ENCODE measurements around the gene COL13A1.

The COL13A1 gene

GRCh38 chr10:69767793-69768192 is 33.9 kb upstream of the COL13A1 start:
- DNase-seq (ENCODE audit: low read depth, low spot score), result no peak
- no peaks in the 10 kb centered on the region for H3K27me3 ChIP-seq (ENCODE audit: control insufficient read depth, insufficient read depth, low read length)
- no peaks in the 10 kb centered on the region for H3K36me3 ChIP-seq (ENCODE audit: control insufficient read depth, insufficient read depth, low read length)
- peaks cover 8% of the 10 kb centered on the region for H3K4me1 ChIP-seq (ENCODE audit: control insufficient read depth, insufficient read depth, low read length)
- H3K4me3 ChIP-seq (ENCODE audit: low read length), result no peak overlapping the region
- no peaks in the 10 kb centered on the region for H3K9me3 ChIP-seq (ENCODE audit: control insufficient read depth, insufficient read depth, low read length)
- no CpG with 5 or more reads among the region's 4 CpGs for WGBS (ENCODE audit: insufficient coverage, insufficient read length)
- no peak overlapping the region for H3K27ac ChIP-seq (ENCODE audit: low read length)

- Histone ChIP-seq H3K9me3 (ENCODE audit: control insufficient read depth, insufficient read depth, low read length) (no peaks in the 10 kb centered on the region), H3K27ac (ENCODE audit: low read length) (no peak overlapping the region), H3K4me3 (ENCODE audit: low read length) (no peak overlapping the region), H3K4me1 (ENCODE audit: control insufficient read depth, insufficient read depth, low read length) (peaks cover 8% of the 10 kb centered on the region), H3K36me3 (ENCODE audit: control insufficient read depth, insufficient read depth, low read length) (no peaks in the 10 kb centered on the region), H3K27me3 (ENCODE audit: control insufficient read depth, insufficient read depth, low read length) (no peaks in the 10 kb centered on the region)
- DNase-seq (ENCODE audit: low read depth, low spot score), result no peak
- WGBS (ENCODE audit: insufficient coverage, insufficient read length), result no CpG with 5 or more reads among the region's 5 CpGs
Observed at GRCh38 chr10:69768386-69768785, 33.3 kb upstream of the COL13A1 start.

GRCh38 chr10:69769395-69769992 is 32.2 kb upstream of the COL13A1 start:
- Histone ChIP-seq H3K4me3 (ENCODE audit: low read length) (no peak overlapping the region), H3K36me3 (ENCODE audit: control insufficient read depth, insufficient read depth, low read length) (no peaks in the 10 kb centered on the region), H3K27me3 (ENCODE audit: control insufficient read depth, insufficient read depth, low read length) (no peaks in the 10 kb centered on the region), H3K27ac (ENCODE audit: low read length) (no peak overlapping the region), H3K9me3 (ENCODE audit: control insufficient read depth, insufficient read depth, low read length) (no peaks in the 10 kb centered on the region), H3K4me1 (ENCODE audit: control insufficient read depth, insufficient read depth, low read length) (peaks cover 8% of the 10 kb centered on the region)
- DNase-seq (ENCODE audit: low read depth, low spot score), result no peak
- no CpG with 5 or more reads among the region's 10 CpGs for WGBS (ENCODE audit: insufficient coverage, insufficient read length)

- H3K9me3 ChIP-seq (ENCODE audit: control insufficient read depth, insufficient read depth, low read length), result no peaks in the 10 kb centered on the region
- H3K4me1 ChIP-seq (ENCODE audit: control insufficient read depth, insufficient read depth, low read length), result peaks cover 8% of the 10 kb centered on the region
- no peak overlapping the region for H3K4me3 ChIP-seq (ENCODE audit: low read length)
- no peak overlapping the region for H3K27ac ChIP-seq (ENCODE audit: low read length)
- no peak for DNase-seq (ENCODE audit: low read depth, low spot score)
- H3K36me3 ChIP-seq (ENCODE audit: control insufficient read depth, insufficient read depth, low read length), result no peaks in the 10 kb centered on the region
- WGBS (ENCODE audit: insufficient coverage, insufficient read length), result no CpG with 5 or more reads among the region's 8 CpGs
- no peaks in the 10 kb centered on the region for H3K27me3 ChIP-seq (ENCODE audit: control insufficient read depth, insufficient read depth, low read length)
Observed at GRCh38 chr10:69772933-69773704, 28.6 kb upstream of the COL13A1 start.

GRCh38 chr10:69774596-69774995 is 27.1 kb upstream of the COL13A1 start:
- Histone ChIP-seq H3K9me3 (ENCODE audit: control insufficient read depth, insufficient read depth, low read length) (no peaks in the 10 kb centered on the region), H3K27me3 (ENCODE audit: control insufficient read depth, insufficient read depth, low read length) (no peaks in the 10 kb centered on the region), H3K27ac (ENCODE audit: low read length) (no peak overlapping the region), H3K4me1 (ENCODE audit: control insufficient read depth, insufficient read depth, low read length) (peaks cover 2% of the 10 kb centered on the region; the same call in 1 of the 2 replicates), H3K4me3 (ENCODE audit: low read length) (no peak overlapping the region), H3K36me3 (ENCODE audit: control insufficient read depth, insufficient read depth, low read length) (no peaks in the 10 kb centered on the region)
- no peak for DNase-seq (ENCODE audit: low read depth, low spot score)
- WGBS (ENCODE audit: insufficient coverage, insufficient read length), result no CpG with 5 or more reads among the region's 2 CpGs

GRCh38 chr10:69780077-69780476 is 21.6 kb upstream of the COL13A1 start:
- H3K4me1 ChIP-seq (ENCODE audit: control insufficient read depth, insufficient read depth, low read length), result no peaks in the 10 kb centered on the region
- H3K4me3 ChIP-seq (ENCODE audit: low read length), result no peak overlapping the region
- no peaks in the 10 kb centered on the region for H3K27me3 ChIP-seq (ENCODE audit: control insufficient read depth, insufficient read depth, low read length)
- no peak overlapping the region for H3K27ac ChIP-seq (ENCODE audit: low read length)
- H3K9me3 ChIP-seq (ENCODE audit: control insufficient read depth, insufficient read depth, low read length), result no peaks in the 10 kb centered on the region
- WGBS (ENCODE audit: insufficient coverage, insufficient read length), result no CpG with 5 or more reads among the region's 5 CpGs
- no peak for DNase-seq (ENCODE audit: low read depth, low spot score)
- H3K36me3 ChIP-seq (ENCODE audit: control insufficient read depth, insufficient read depth, low read length), result no peaks in the 10 kb centered on the region

- Histone ChIP-seq H3K27ac (ENCODE audit: low read length) (no peak overlapping the region), H3K4me3 (ENCODE audit: low read length) (no peak overlapping the region), H3K27me3 (ENCODE audit: control insufficient read depth, insufficient read depth, low read length) (no peaks in the 10 kb centered on the region), H3K36me3 (ENCODE audit: control insufficient read depth, insufficient read depth, low read length) (no peaks in the 10 kb centered on the region), H3K4me1 (ENCODE audit: control insufficient read depth, insufficient read depth, low read length) (no peaks in the 10 kb centered on the region), H3K9me3 (ENCODE audit: control insufficient read depth, insufficient read depth, low read length) (no peaks in the 10 kb centered on the region)
- no CpG with 5 or more reads among the region's 3 CpGs for WGBS (ENCODE audit: insufficient coverage, insufficient read length)
- no peak for DNase-seq (ENCODE audit: low read depth, low spot score)
Observed at GRCh38 chr10:69781576-69781975, 20.1 kb upstream of the COL13A1 start.

- H3K4me1 ChIP-seq (ENCODE audit: control insufficient read depth, insufficient read depth, low read length), result no peaks in the 10 kb centered on the region
- no peaks in the 10 kb centered on the region for H3K9me3 ChIP-seq (ENCODE audit: control insufficient read depth, insufficient read depth, low read length)
- WGBS (ENCODE audit: insufficient coverage, insufficient read length), result no CpG with 5 or more reads among the region's 2 CpGs
- no peak for DNase-seq (ENCODE audit: low read depth, low spot score)
- H3K27me3 ChIP-seq (ENCODE audit: control insufficient read depth, insufficient read depth, low read length), result no peaks in the 10 kb centered on the region
- H3K4me3 ChIP-seq (ENCODE audit: low read length), result no peak overlapping the region
- no peak overlapping the region for H3K27ac ChIP-seq (ENCODE audit: low read length)
- H3K36me3 ChIP-seq (ENCODE audit: control insufficient read depth, insufficient read depth, low read length), result no peaks in the 10 kb centered on the region
Observed at GRCh38 chr10:69783515-69783914, 18.2 kb upstream of the COL13A1 start.

GRCh38 chr10:69786791-69787190 is 14.9 kb upstream of the COL13A1 start:
- Histone ChIP-seq H3K36me3 (ENCODE audit: control insufficient read depth, insufficient read depth, low read length) (no peaks in the 10 kb centered on the region), H3K27me3 (ENCODE audit: control insufficient read depth, insufficient read depth, low read length) (no peaks in the 10 kb centered on the region), H3K4me1 (ENCODE audit: control insufficient read depth, insufficient read depth, low read length) (no peaks in the 10 kb centered on the region), H3K9me3 (ENCODE audit: control insufficient read depth, insufficient read depth, low read length) (no peaks in the 10 kb centered on the region), H3K4me3 (ENCODE audit: low read length) (no peak overlapping the region), H3K27ac (ENCODE audit: low read length) (no peak overlapping the region)
- no CpG with 5 or more reads among the region's 1 CpG for WGBS (ENCODE audit: insufficient coverage, insufficient read length)
- no peak for DNase-seq (ENCODE audit: low read depth, low spot score)

GRCh38 chr10:69787681-69788080 is 14.0 kb upstream of the COL13A1 start:
- no CpG with 5 or more reads among the region's 6 CpGs for WGBS (ENCODE audit: insufficient coverage, insufficient read length)
- no peaks in the 10 kb centered on the region for H3K36me3 ChIP-seq (ENCODE audit: control insufficient read depth, insufficient read depth, low read length)

GRCh38 chr10:69789164-69789576 is 12.5 kb upstream of the COL13A1 start:
- Histone ChIP-seq H3K36me3 (ENCODE audit: control insufficient read depth, insufficient read depth, low read length) (no peaks in the 10 kb centered on the region), H3K4me1 (ENCODE audit: control insufficient read depth, insufficient read depth, low read length) (no peaks in the 10 kb centered on the region), H3K27ac (ENCODE audit: low read length) (no peak overlapping the region), H3K27me3 (ENCODE audit: control insufficient read depth, insufficient read depth, low read length) (no peaks in the 10 kb centered on the region), H3K4me3 (ENCODE audit: low read length) (no peak overlapping the region), H3K9me3 (ENCODE audit: control insufficient read depth, insufficient read depth, low read length) (no peaks in the 10 kb centered on the region)
- DNase-seq (ENCODE audit: low read depth, low spot score), result no peak
- no CpG with 5 or more reads among the region's 4 CpGs for WGBS (ENCODE audit: insufficient coverage, insufficient read length)

More at GRCh38 chr10:69787681-69788080, 14.0 kb upstream of the COL13A1 start:
- Histone ChIP-seq H3K4me1 (ENCODE audit: control insufficient read depth, insufficient read depth, low read length) (no peaks in the 10 kb centered on the region), H3K9me3 (ENCODE audit: control insufficient read depth, insufficient read depth, low read length) (no peaks in the 10 kb centered on the region), H3K27ac (ENCODE audit: low read length) (no peak overlapping the region), H3K27me3 (ENCODE audit: control insufficient read depth, insufficient read depth, low read length) (no peaks in the 10 kb centered on the region), H3K4me3 (ENCODE audit: low read length) (no peak overlapping the region)
- DNase-seq (ENCODE audit: low read depth, low spot score), result no peak

Measured in iPS DF 6.9 (cell line).